A549 (cell line): Measurements from ENCODE around the gene ANTXR1. TPM values are rescaled to one million over a fixed set of nuclear protein-coding genes. Genes with fewer than 3 reads are reported as not detected.

ENCODE experiments used
- ATAC-seq, 2 experiments: fragments of 200-7000 bp in 1 of 2; fragments of >200 bp in 1 of 2; cut with Nextera tagmentation in 1 of 2; cut with Tn5 transposase in 1 of 2; 3 replicates each; pipeline versions ENCODE4 v1.8.0 to v1.9.1; 2018 to 2020; ENCODE audit warnings: mild to moderate bottlenecking in 1 of 2, moderate library complexity in 1 of 2
- CTCF ChIA-PET: fragments of 300-600 bp; sonication (Branson Sonifier 250); formaldehyde crosslinking; extraction: SDS; loops from one replicate; lab custom pipeline; 2021; ENCODE audit warnings: antibody characterized with exemption, inconsistent platforms; lab: Yijun Ruan, JAX
- POLR2A ChIA-PET: fragments of 350-600 bp; formaldehyde crosslinking; extraction: SDS; loops from one replicate; lab custom pipeline; 2021; ENCODE audit warnings: antibody characterized with exemption, inconsistent platforms; lab: Yijun Ruan, JAX
- DNase-seq, 2 experiments: peaks; one replicate each; pipeline versions ENCODE4 v3.0.0 to v3.0.0-alpha.2; 2011 to 2016; ENCODE audit warnings: low read depth in 1 of 2, low spot score in 1 of 2
- FAIRE-seq: peaks from 2 replicates; lab custom pipeline; 2011; peaks lifted over from hg19 to GRCh38; lab: Jason Lieb, UNC
- H3K27ac ChIP-seq, 2 experiments: fragments of >200 bp; sonication (Bioruptor Twin); formaldehyde crosslinking; 3 replicates each; pipeline ENCODE4 v1.5.1; 2016 to 2017
- H3K4me1 ChIP-seq: fragments of >200 bp; sonication (Bioruptor Twin); formaldehyde crosslinking; 3 replicates; pipeline ENCODE4 v1.6.1; 2016
- H3K4me2 ChIP-seq: fragments of >200 bp; sonication (Bioruptor Twin); formaldehyde crosslinking; 3 replicates; pipeline ENCODE4 v1.6.1; 2016
- H3K4me3 ChIP-seq: fragments of >200 bp; sonication (Bioruptor Twin); formaldehyde crosslinking; 3 replicates; pipeline ENCODE4 v1.5.1; 2016
- H3K9me3 ChIP-seq: fragments of >200 bp; sonication (Bioruptor Twin); formaldehyde crosslinking; 3 replicates; pipeline ENCODE4 v1.6.1; 2016
- BHLHE40 ChIP-seq: IDR thresholded peaks from 2 replicates; pipeline ENCODE4 v1.6.1; 2012; ENCODE audit warnings: low read depth, low read length, inconsistent platforms
- CHD2 ChIP-seq: fragments of 150-350 bp; IDR thresholded peaks from 2 replicates; pipeline ENCODE4 v1.6.1; 2014; ENCODE audit warnings: low read length; ENCODE audit not compliant: partially characterized antibody
- EHF ChIP-seq: fragments of 250-450 bp; sonication (Bioruptor Pico); IDR thresholded peaks from 2 replicates; pipeline ENCODE4 v1.5.0; 2020; ENCODE audit warnings: mild to moderate bottlenecking
- EP300 ChIP-seq, 2 experiments: fragments of >200 bp; sonication (Bioruptor Twin); formaldehyde crosslinking; IDR thresholded peaks; 2 replicates in 1 of 2; 3 replicates in 1 of 2; pipeline ENCODE4 v1.6.1; 2016 to 2017
- ESRRA ChIP-seq: fragments of 150-350 bp; IDR thresholded peaks from 2 replicates; pipeline ENCODE4 v1.6.1; 2014; ENCODE audit warnings: mild to moderate bottlenecking, low read length, borderline replicate concordance
- HDAC2 ChIP-seq: fragments of 200-600 bp; sonication (generic); IDR thresholded peaks from 2 replicates; pipeline ENCODE4 v1.6.1; 2016
- HOXA7 ChIP-seq: fragments of 250-450 bp; sonication (Bioruptor Pico); IDR thresholded peaks from 2 replicates; pipeline ENCODE4 v1.5.0; 2020; ENCODE audit warnings: mild to moderate bottlenecking, moderate library complexity
- HOXB13 ChIP-seq: fragments of 250-450 bp; sonication (Bioruptor Pico); IDR thresholded peaks from 2 replicates; pipeline ENCODE4 v1.5.0; 2020; ENCODE audit warnings: low read depth, mild to moderate bottlenecking, moderate library complexity
- JUN ChIP-seq, 2 experiments: fragments of >200 bp; sonication (Bioruptor Twin); formaldehyde crosslinking; IDR thresholded peaks; 2 replicates in 1 of 2; 3 replicates in 1 of 2; pipeline ENCODE4 v1.6.1; 2016 to 2017
- KDM5A ChIP-seq: fragments of 200-600 bp; sonication (generic); IDR thresholded peaks from 2 replicates; pipeline ENCODE4 v1.6.1; 2016; ENCODE audit warnings: antibody characterized with exemption, mild to moderate bottlenecking
- MYC ChIP-seq: IDR thresholded peaks from 2 replicates; pipeline ENCODE4 v1.6.1; 2012; ENCODE audit warnings: mild to moderate bottlenecking, inconsistent platforms, low read length, improper control_type of control experiment, borderline replicate concordance
- NR3C1 ChIP-seq: fragments of >200 bp; sonication (Bioruptor Twin); formaldehyde crosslinking; IDR thresholded peaks from 3 replicates; pipeline ENCODE4 v1.6.1; 2017
- PHF8 ChIP-seq: fragments of 200-600 bp; sonication (generic); IDR thresholded peaks from 2 replicates; pipeline ENCODE4 v1.6.1; 2016; ENCODE audit warnings: low read depth, mild to moderate bottlenecking, antibody characterized with exemption, moderate library complexity, borderline replicate concordance
- POLR2A ChIP-seq: IDR thresholded peaks from 2 replicates; pipeline ENCODE4 v1.6.1; 2012; ENCODE audit warnings: mild to moderate bottlenecking, low read length
- POLR2AphosphoS2 ChIP-seq: conservative IDR thresholded peaks from 2 replicates; pipeline ENCODE4 v1.6.1; 2012; ENCODE audit warnings: low read length, improper control_type of control experiment, inconsistent platforms
- RCOR1 ChIP-seq: fragments of 150-350 bp; IDR thresholded peaks from 2 replicates; pipeline ENCODE4 v1.6.1; 2014; ENCODE audit warnings: antibody characterized with exemption, low read length, low read depth
- SREBF2 ChIP-seq: fragments of 450-650 bp; IDR thresholded peaks from 2 replicates; pipeline ENCODE4 v1.6.1; 2014; ENCODE audit warnings: mild to moderate bottlenecking, moderate library complexity
- TFCP2L1 ChIP-seq: fragments of 250-450 bp; sonication (Bioruptor Pico); IDR thresholded peaks from 2 replicates; pipeline ENCODE4 v1.5.0; 2021; ENCODE audit warnings: mild to moderate bottlenecking
- TP53 ChIP-seq: fragments of 250-450 bp; sonication (Bioruptor Pico); IDR thresholded peaks from 2 replicates; pipeline ENCODE4 v1.5.0; 2021; ENCODE audit warnings: mild to moderate bottlenecking, moderate library complexity
- ZSCAN20 ChIP-seq: fragments of 250-450 bp; sonication (Bioruptor Pico); IDR thresholded peaks from 2 replicates; pipeline ENCODE4 v1.8.0; 2022; ENCODE audit warnings: mild to moderate bottlenecking, moderate library complexity
- WGBS: methylation state at CpG from one replicate; pipeline ENCODE4 v1.1.6; 2017; ENCODE audit errors: missing lambda C conversion rate; 5-methylcytosine and 5-hydroxymethylcytosine counted together
- polyA plus RNA-seq, 4 experiments: library from polyadenylated mRNA; depleted of rRNA in 3 of 4; stranded (reverse); fragments of >200 nt; fragmentation: RNase III in 1 of 4; extraction: RNeasy Plus Mini Kit Qiagen cat#74134 plus additional on column Dnase treatment in 1 of 4; gene quantifications; 2 replicates in 3 of 4; 3 replicates in 1 of 4; pipeline ENCODE4 v1.2.3, GENCODE V29; 2011 to 2017
- TF ChIP-seq, protein P1 (sequence below): fragments of 200-600 bp; sonication (generic); IDR thresholded peaks from 2 replicates; pipeline ENCODE4 v1.6.1; 2016; ENCODE audit warnings: antibody characterized with exemption, mild to moderate bottlenecking, moderate library complexity
- TF ChIP-seq, protein P2 (sequence below): fragments of 250-450 bp; sonication (Bioruptor Pico); IDR thresholded peaks from 2 replicates; pipeline ENCODE4 v1.5.0; 2020; ENCODE audit warnings: low read depth, mild to moderate bottlenecking, moderate library complexity
- TF ChIP-seq, protein P3 (sequence below): IDR thresholded peaks from 2 replicates; pipeline ENCODE4 v1.6.1; 2012
- TF ChIP-seq, protein P4 (sequence below): IDR thresholded peaks from 2 replicates; pipeline ENCODE4 v1.6.1; 2012

The ANTXR1 gene
- polyA plus RNA-seq, 2 of the 4 experiments (the other 2 are of a cell fraction): 161 to 194 TPM

DNA sequence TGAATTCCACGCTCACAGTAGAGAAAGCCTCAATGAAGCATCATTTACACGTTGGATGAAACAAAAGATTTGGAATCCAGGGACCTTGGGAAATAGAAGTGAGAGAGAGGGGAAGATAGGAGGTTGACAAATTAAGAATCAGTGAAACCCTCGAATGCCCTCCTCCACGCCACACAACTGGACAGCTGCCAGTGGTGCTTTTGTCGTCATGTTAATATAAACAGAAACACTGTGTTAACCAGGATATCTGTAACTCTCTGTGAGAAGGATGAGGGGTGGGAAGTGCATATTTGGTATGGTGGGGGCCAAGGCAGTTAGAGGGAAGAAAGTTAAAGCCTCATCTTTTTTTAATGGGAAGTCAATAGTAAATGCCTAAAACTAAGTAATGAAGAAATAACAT, 265.4 kb downstream of the ANTXR1 start:
- no peak overlapping the region for H3K4me3 ChIP-seq
- no peak overlapping the region; a peak in 1 of 6 replicates for H3K27ac ChIP-seq
- WGBS: 67% methylated on average over 5 of the region's 5 CpGs
- ATAC-seq: no peak
- DNase-seq: no peak
- CTCF ChIA-PET: interaction anchor here (0.7 to 1.0 kb wide), 2 partner anchors 13 to 1193 kb away, joined by 3 read pairs; no protein-coding TSS in a partner anchor
- POLR2A ChIA-PET: no interaction called here
- FAIRE-seq: no peak
- no peak overlapping the region for H3K4me2 ChIP-seq
- no peaks in the 10 kb centered on the region for H3K9me3 ChIP-seq
- H3K4me1 ChIP-seq: no peaks in the 10 kb centered on the region
- TF ChIP-seq PHF8 (no peak), EP300 (IDR thresholded peaks at IDR 0.05) (no peak), SREBF2 (no peak), HOXB13 (CRISPR knock-in tag) (no peak), TP53 (CRISPR knock-in tag) (no peak), ESRRA (no peak), NR3C1 (no peak), HOXA7 (CRISPR knock-in tag) (no peak), JUN (IDR thresholded peaks at IDR 0.05) (no peak), CHD2 (no peak)
- TF ChIP-seq, protein P1, sequence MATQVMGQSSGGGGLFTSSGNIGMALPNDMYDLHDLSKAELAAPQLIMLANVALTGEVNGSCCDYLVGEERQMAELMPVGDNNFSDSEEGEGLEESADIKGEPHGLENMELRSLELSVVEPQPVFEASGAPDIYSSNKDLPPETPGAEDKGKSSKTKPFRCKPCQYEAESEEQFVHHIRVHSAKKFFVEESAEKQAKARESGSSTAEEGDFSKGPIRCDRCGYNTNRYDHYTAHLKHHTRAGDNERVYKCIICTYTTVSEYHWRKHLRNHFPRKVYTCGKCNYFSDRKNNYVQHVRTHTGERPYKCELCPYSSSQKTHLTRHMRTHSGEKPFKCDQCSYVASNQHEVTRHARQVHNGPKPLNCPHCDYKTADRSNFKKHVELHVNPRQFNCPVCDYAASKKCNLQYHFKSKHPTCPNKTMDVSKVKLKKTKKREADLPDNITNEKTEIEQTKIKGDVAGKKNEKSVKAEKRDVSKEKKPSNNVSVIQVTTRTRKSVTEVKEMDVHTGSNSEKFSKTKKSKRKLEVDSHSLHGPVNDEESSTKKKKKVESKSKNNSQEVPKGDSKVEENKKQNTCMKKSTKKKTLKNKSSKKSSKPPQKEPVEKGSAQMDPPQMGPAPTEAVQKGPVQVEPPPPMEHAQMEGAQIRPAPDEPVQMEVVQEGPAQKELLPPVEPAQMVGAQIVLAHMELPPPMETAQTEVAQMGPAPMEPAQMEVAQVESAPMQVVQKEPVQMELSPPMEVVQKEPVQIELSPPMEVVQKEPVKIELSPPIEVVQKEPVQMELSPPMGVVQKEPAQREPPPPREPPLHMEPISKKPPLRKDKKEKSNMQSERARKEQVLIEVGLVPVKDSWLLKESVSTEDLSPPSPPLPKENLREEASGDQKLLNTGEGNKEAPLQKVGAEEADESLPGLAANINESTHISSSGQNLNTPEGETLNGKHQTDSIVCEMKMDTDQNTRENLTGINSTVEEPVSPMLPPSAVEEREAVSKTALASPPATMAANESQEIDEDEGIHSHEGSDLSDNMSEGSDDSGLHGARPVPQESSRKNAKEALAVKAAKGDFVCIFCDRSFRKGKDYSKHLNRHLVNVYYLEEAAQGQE: no peak
- TF ChIP-seq, protein P2, sequence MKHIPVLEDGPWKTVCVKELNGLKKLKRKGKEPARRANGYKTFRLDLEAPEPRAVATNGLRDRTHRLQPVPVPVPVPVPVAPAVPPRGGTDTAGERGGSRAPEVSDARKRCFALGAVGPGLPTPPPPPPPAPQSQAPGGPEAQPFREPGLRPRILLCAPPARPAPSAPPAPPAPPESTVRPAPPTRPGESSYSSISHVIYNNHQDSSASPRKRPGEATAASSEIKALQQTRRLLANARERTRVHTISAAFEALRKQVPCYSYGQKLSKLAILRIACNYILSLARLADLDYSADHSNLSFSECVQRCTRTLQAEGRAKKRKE (CRISPR knock-in tag): no peak
- TF ChIP-seq, protein P3, sequence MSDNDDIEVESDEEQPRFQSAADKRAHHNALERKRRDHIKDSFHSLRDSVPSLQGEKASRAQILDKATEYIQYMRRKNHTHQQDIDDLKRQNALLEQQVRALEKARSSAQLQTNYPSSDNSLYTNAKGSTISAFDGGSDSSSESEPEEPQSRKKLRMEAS: no peak

DNA sequence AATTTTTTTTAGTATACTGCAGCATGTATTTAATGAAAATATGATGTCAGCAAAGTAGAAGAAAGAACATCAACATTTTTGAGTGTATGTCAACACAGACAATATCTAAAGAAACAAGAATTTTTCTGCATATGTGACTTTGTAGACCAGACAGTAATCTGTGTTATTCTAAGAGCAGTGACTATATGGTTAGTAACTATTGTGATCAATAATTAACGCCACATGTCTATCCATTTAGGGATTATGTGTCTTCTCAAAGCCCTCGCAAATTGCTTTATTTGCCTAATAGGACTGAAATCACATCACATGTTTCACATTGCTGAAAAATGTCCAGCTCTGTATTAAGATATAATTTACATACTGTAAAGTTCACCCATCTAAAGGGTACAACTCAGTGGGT, 266.2 kb downstream of the ANTXR1 start:
- WGBS: 82% methylated on average over 2 of the region's 2 CpGs
- POLR2A ChIA-PET: no interaction called here
- ATAC-seq (no peak), DNase-seq (no peak), FAIRE-seq (no peak)
- H3K4me2 ChIP-seq: no peak overlapping the region
- H3K4me3 ChIP-seq: no peak overlapping the region
- no peak overlapping the region; a peak in 1 of 6 replicates for H3K27ac ChIP-seq
- H3K4me1 ChIP-seq: no peaks in the 10 kb centered on the region
- CTCF ChIA-PET: interaction anchor here (0.7 to 1.6 kb wide), 2 partner anchors 28 to 1194 kb away, joined by 3 to 4 read pairs; no protein-coding TSS in a partner anchor
- TF ChIP-seq, protein P4, sequence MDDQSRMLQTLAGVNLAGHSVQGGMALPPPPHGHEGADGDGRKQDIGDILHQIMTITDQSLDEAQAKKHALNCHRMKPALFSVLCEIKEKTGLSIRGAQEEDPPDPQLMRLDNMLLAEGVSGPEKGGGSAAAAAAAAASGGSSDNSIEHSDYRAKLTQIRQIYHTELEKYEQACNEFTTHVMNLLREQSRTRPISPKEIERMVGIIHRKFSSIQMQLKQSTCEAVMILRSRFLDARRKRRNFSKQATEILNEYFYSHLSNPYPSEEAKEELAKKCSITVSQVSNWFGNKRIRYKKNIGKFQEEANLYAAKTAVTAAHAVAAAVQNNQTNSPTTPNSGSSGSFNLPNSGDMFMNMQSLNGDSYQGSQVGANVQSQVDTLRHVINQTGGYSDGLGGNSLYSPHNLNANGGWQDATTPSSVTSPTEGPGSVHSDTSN: no peak
- no peak for TF ChIP-seq TFCP2L1 (CRISPR knock-in tag)
- no peak for TF ChIP-seq RCOR1
- TF ChIP-seq KDM5A: no peak
- no peak for TF ChIP-seq EHF (CRISPR knock-in tag)
- TF ChIP-seq ZSCAN20: no peak
- TF ChIP-seq, protein P3: no peak
- no peak for TF ChIP-seq HDAC2
- TF ChIP-seq MYC: no peak
- no peak for TF ChIP-seq POLR2AphosphoS2
- no peak for TF ChIP-seq BHLHE40
- TF ChIP-seq POLR2A: no peak
- no peaks in the 10 kb centered on the region for H3K9me3 ChIP-seq
